ENCODE data around the gene TJAP1.
A peak's percentile ranks its signal among the peaks of the same experiment; 100 is the strongest.
"Not testable (repeated sequence)": the region's sequence is repeated elsewhere in the genome, so short reads cannot be mapped to it uniquely, and the experiment has no call there.

The TJAP1 gene

DNA sequence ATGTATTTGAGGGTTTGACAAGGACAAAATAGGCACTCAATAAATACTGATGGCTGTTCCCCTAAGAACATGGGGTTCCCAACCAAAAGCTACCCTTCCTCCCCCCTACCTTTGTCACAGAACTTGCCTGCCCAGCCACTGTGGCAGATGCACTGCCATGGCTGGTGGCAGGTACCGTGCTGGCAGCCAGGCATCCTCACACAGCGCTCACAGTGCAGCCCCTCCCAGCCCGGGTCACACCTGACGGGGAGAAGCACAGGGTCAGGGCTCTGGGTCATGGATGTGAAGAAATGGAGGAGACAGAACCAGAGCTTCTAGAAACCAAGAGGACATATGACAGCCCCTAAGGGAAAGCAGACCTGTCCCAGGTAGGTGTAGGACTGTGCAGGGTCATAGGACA, 24.5 kb upstream of the TJAP1 start:
- no peak for DNase-seq (ENCODE audit: low read depth, low spot score)

DNA sequence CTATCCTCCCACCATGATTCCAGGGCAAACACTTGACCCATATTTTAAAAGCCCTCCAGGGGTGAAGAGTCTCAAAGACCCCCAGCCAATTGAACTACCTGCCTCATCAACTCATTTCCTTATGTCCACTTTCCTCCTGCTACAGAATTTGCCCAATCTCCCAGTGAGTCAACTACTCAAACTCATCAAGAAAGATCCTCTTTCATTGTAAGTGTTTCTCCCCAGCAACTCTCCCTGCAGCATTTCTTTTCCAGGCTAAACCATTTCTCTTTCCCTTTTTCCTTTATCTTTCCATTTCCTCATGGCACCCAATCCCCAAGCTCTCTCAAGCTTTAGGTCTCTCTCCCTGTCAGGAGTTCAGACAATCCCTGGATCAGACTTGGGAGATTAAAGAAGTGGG, 23.5 kb upstream of the TJAP1 start:
- no peak for DNase-seq (ENCODE audit: low read depth, low spot score)

DNA sequence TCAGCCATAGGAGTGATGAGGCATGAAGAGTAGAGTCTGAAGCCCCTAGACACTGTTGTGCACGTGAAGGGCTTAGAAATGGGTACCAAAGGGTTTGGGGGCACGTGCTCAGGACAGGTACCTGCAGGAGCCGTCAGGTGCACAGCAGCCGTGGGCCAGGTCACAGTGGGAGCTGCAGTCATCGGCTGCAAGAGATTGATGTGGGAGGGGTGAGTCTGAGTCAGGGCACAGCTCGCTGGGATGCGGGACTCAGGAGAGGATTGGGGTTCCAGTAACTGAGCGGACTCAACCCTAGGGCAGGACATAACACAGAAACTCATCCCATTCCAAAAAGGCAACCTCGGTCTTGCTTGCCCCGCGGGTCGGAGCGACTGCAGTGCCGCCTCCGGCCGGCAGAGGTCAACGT, 23.1 kb upstream of the TJAP1 start:
- DNase-seq (ENCODE audit: low read depth, low spot score), result peak; percentile 47

DNA sequence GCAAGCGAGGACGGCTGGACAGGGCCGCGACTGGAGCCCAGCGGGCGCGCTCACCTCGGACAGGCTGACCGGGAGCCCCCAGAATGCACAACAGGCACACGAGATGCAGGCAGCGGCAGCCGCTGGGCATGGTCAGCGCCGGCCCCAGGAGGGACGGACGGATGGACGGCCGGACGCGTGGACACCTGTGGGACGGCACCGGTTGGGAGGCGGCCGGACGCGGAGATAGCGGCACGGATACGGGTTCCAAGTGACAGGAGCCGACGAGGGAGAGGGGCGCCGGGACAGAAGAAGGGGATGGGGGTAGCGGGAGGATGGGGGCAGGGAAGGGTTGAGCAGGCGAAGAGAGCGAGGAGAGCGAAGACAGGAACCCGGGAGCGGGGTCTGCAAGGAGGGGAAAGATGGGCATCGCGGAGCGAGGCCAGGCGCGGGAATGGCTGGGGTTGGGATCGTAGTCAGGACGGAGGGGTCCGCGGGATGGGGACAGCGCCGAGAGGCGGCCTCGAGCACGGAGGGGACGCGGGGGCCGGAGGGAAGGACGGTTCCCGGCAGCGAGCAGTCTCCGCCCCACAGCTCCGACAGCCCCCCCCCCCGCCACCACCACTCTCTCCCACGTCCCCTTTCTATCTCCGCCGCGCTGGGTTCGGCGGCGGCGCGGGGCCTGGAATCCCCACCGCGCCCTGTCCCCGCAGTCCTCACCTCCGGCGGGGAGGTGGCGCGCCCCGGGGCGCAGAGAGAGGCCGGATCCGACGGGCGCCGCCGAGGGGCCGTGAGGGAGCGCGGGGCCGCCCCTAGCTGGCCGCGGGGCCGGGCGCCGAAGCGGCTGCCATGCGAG, 22.5 kb upstream of the TJAP1 start:
- DNase-seq (ENCODE audit: low read depth, low spot score), result no peak

DNA sequence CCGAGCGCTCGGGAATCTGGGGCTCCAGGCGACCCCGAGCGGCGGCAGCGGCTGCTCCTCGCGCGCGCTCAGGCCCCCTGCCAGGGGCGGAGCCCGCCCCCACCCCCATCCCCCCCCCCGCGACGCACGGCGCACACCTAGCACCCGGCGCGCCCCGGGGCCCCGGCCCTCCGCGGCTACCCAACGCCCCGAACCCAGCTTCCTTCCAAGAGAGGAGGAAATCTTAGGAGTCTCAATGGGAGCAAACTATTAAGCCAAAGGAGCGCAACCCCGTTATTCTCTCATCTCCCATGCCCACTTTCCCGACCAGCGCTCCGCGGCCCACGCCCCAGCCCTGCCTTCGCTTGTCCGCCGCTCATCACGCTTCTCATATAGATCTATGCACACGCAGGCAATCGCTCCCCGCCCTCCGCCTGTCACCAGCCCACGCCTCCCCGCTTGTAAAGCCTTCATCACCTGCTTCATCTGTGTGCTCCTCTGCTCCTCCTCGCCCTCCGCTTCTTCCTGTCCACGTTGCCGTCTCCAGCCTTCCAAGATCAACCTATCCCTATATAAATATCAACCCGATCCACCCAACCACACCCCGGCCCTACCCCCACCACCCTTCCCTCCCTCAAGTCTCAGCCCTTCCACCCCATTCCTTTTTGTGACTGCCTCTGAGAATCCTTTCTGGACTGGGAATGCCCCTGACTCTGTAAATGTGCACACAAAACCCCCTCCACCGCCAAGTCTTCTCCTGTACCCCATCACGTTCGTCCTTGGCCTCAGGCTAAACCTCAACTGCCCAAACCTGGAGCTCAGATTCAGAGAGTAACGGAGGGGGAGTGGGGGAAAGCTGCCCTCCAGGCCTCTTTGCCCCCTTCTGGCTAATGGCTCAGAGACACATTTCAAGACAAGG, 21.6 kb upstream of the TJAP1 start, which contains the start of gene DLK2:
TSS of gene DLK2 (minus strand) at position 18 of the 898 bp plus-strand sequence. CDS start 723 bp downstream, outside the sequence.
- no peak for DNase-seq (ENCODE audit: low read depth, low spot score)

DNA sequence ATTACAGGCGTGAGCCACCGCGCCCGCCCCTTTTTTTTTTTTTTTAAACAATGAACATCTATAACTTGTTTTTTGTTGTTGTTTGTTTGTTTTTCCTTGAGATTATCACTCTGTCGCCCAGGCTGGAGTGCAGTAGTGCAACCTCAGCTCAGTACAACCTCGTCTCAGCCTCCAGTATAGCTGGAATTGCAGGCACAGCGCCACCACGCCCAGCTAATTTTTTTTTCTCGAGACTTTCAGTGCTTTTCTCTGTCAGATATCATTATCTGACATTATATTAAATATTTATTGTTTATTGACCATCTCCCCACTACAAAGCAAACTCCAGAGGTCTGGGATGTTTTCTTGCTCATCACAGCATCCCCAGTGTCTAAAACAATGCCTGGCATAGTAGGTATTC, 19.7 kb upstream of the TJAP1 start:
- no peak for DNase-seq (ENCODE audit: low read depth, low spot score)

DNA sequence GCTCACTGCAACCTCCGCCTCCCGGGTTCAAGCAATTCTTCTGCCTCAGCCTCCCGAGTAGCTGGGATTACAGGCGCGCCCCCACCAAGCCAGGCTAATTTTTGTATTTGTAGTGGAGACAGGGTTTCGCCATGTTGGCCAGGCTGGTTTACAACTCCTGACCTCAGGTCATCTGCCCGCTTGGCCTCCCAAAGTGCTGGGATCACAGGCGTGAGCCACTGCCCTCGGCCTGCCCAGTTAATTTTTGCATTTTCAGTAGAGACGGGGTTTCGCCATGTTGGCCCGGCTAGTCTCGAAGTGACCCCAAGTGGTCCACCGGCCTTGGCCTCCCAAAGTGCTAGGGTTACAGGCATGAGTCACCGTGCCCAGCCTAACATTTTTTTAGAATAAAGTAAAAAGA, 19.2 kb upstream of the TJAP1 start:
- DNase-seq (ENCODE audit: low read depth, low spot score), result not testable (repeated sequence)

DNA sequence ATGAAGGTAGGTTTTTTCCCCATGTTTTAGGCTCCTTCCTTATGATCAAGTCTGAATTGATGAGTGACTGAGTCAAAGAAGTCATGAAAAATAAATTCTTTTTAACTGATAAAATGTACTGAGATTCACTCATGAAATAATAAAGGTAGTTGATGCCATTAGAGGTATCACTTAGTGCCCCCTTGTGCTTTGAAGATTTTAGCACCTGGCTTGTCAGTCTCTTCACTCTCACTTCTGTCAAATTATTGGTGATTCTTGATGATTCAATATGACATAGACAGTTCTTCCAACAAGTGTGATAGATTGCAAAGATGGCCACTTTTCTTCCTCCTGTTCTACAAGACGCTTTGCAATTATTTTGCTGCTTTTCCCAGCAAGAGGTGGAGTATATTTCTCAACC, 17.8 kb upstream of the TJAP1 start:
- DNase-seq (ENCODE audit: low read depth, low spot score), result no peak

DNA sequence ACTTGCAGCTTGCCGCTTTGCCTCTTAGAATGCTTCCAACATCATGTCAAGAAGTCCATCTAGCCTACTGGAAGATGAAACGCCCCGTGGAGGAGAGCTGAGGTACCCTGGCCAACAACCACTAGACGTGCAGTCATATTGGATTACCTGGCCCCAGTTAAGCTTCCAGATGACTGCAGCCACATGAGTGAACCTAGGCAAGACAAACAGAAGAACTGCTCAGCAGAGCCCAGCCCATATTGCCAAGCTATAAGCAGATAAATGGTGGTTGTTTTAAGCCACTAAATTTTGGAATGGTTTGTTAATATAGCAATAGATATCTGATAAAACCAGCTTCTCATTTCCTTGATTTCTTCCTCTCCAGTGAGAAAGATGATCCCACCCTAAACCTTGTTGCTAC, 17.3 kb upstream of the TJAP1 start:
- DNase-seq (ENCODE audit: low read depth, low spot score), result no peak

DNA sequence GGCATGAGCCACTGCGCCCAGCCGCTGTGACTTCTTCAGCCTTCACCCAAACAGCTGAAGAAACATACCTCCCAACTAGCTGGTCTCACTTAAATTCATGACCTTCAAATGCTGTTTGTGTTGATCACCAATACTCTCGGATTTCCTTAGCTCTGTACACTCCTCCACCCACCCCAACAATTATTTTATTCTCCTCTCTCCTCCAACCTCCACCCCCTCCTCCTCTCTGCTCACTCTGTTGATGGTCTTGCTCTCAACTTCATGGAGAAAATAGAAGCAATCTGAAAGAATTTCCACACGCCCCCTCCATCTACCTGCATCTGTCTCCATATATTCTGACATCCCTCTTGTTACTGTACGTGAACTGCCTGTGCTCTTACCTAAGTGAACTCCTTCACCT, 15.4 kb upstream of the TJAP1 start:
- DNase-seq (ENCODE audit: low read depth, low spot score), result no peak

DNA sequence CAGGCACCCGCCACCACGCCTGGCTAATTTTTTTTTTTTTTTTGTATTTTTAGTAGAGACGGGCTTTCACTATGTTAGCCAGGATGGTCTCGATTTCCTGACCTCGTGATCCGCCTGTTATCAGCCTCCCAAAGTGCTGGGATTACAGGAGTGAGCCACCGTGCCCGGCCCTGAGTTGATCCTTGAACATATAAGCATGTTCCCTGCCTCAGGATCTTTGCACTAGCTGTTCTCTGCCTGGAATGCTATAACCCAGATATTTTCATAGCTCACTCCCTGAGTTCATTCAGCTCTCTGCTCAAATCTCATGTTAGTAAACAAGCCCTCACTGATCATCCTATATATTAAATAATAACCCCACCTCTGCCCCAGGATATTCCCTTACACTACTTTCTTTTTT, 13.0 kb upstream of the TJAP1 start:
- no peak for DNase-seq (ENCODE audit: low read depth, low spot score)

DNA sequence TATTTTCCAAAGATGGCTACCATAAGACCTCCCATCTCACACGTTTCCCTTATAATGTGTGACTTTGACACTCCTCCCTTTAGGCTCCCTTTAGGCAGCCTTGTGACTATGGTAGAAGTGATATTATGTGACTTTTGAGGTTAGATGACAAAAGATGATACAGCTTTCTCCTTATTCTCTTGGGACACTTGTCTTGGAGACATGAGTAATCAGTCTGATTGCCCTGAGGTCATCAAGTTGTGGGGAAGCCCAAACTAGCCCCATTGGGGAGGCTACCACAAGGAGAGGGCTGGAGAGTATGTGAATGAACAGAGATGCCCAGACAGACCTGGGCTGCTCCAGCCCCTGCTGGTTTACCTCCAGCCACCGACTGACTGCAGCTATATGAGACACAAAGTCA, 11.4 kb upstream of the TJAP1 start:
- DNase-seq (ENCODE audit: low read depth, low spot score), result no peak

DNA sequence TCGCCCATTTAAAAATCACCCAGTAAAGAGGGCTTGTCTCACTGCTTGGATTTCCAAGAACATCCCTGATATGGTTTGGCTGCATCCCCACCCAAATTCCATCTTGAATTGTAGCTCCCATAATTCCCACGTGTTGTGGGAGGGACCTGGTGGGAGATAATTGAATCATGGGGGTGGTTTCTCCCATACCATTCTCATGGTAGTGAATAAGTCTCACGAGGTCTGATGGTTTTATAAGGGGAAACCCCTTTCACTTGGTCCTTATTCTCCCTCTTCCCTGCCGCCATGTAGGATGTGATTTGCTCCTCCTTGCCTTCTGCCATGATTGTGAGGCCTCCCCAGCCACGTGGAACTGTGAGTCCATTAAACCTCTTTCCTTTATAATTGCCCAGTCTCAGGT, 10.1 kb upstream of the TJAP1 start:
- DNase-seq (ENCODE audit: low read depth, low spot score), result not testable (repeated sequence)

DNA sequence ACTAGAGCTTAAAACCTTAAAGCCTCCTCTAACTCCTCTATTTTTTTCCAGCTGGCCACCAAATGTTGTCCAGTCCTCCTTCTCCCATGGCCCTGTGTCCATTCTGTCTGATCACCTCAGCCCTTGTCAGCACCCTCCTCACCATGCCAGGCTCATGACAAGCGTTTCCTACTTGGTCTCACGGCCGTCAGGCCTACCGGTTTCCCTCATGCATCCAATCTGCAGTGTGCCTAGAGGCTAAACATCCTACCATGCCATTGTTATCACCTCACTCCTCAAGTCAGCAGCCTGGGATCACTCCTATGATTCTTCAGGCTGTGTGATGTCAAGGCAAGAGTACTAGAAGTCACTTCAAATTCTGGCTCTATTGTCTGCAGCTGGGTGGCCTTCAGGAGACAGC, 9.6 kb upstream of the TJAP1 start:
- DNase-seq (ENCODE audit: low read depth, low spot score), result no peak

DNA sequence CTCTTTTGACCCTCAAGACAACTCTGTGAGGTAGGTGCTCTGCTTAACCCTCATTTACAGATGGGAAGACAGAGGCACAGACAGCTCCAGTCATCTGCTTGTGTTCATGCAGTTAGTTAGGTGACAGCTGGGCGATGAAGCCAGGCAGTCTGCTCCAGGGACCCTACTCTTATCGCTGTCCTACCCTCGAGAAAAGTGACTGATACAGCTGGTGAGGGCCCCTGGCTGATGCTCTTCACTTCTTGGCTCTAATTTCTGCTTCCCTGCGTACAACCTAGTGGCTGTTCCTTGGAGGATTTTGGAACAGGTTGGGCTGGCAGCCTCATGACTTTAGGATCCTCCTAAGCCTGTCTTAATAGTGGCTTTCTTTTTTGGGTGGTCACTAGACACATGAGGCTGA, 9.1 kb upstream of the TJAP1 start:
- no peak for DNase-seq (ENCODE audit: low read depth, low spot score)

DNA sequence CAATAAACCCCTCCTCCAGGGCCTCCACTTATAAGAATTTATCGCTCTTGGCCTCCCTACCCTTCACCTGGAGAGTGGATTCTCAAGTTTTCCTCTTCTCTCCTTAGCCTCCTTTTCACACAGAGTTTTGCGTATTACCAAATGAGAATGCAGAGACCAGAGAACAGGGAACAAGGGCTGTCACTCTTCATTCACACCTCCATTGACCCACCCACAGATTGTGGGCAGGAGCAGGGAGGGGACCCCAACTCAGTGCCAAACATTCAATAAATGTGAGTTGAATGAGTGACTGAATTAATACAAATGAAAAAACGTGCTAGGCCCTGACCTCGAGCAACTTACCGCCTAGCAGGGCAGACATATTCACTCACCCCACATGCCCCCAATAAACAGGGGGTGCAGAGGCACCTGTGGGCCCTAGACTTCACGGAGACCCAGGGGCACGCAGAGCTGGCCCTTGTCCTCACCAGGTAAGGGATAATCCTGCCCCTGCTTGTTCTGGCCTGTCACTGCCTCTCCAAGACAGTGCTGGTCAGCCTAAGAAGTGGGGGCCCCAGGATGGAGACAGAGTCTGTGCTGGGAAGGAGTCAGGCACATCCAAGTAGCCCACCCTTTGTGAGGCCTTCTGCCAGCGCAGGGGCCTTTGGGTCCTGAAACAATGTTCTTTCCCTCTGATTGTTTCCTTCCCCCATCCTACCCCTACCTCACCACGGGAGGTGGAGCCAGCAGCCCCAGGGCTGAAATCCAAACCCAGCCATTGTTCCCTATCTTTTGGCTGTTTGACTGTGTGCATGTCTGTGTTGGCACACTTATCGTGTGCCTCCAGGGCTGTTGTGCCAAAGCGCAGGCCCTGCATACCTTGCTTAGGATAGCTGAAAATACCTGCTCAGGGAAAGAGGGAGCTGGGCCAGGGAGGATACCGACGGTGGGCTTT, 8.4 kb upstream of the TJAP1 start:
- DNase-seq (ENCODE audit: low read depth, low spot score), result no peak

DNA sequence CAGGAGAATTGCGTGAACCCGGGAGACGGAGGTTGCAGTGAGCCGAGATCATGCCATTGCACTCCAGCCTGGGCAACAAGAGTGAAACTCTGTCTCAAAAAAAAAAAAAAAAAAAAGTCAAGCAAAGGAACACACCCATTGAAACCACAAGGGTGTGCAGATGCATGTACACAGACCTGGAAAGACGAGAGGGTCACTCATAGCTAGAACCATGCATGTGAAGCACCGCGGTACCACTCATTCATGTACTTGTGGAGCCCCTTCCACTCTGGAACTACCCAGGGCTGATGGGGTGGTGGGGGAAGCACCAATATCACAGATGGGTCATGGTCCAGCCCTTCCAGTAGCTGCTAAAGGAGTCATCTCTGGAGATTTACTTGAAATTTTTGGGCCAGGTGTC, 7.4 kb upstream of the TJAP1 start:
- no peak for DNase-seq (ENCODE audit: low read depth, low spot score)

DNA sequence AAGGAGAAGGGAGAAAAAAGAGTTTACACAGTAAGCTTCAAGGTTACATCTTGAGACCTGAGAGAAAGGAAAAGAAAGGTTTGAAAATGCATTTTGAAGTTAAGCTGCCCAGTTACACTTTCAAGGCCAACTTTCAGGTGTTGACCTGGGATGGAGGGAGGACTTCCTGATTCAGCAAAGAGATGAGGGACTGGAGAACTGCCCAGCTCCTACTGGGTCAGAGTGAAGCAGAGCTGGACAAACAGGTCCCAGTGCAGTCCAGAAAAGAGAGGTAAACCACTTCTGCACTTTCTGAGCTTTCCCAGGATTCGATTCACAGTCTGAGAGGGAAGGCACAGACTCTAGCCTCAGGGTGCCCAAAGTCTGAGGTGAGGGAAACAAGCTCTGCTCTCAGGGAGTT, 6.0 kb upstream of the TJAP1 start:
- DNase-seq (ENCODE audit: low read depth, low spot score), result no peak

DNA sequence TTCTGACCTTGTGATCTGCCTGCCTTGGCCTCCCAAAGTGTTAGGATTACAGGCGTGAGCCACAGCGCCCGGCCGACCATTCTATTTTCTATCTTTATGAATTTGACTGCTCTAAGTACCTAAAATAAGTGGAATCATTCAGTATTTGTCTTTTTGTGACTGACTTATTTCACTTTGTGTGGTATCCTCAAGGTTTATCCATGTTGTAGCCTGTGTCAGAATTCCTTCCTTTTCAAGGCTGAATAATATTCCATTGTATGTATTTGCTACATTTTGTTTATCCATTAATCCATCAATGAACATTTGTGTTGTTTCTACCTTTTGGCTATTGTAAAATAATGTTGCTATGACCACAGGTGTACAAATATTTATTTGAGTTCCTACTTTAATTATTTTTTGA, 4.9 kb upstream of the TJAP1 start:
- no peak for DNase-seq (ENCODE audit: low read depth, low spot score)

DNA sequence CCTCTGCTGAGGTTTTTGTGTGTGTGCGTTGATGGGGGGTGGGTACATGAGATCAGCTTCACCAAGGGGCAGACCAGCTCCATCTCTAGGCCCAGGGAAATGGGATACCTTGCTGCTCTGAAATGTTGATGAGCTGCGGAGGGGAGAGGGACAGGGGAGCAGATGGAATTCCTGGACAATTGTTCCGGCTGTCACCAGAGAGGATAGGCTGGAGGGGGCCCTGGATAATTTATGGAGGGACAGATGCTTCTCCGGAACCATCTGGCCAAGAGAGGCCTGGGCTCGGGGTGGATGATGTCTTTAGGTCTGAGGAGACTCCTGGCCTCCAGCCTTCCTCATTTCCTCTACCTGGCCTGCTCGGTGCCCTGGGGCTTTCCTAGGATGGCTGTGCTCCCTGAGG, 1.9 kb upstream of the TJAP1 start:
- no peak for DNase-seq (ENCODE audit: low read depth, low spot score)

DNA sequence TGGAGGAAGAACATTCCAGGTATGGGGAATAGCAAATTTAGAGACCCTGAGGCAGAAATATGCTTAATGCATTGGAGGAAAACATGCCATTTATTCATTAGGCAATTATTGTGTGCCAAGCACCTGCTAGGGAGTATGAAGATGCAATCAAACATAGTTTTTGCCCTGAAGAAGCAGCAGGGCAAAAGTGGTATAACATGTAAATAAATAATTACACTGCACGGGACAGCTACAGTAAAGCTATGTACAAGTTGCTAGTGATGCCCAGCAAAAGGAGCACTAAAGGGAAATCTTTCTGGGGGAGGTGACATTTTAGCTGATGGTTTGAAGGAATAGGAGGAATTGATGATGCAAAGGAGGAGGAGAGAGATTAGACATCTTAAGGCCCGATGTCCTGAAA, 624 bp upstream of the TJAP1 start:
- no peak for DNase-seq (ENCODE audit: low read depth, low spot score)

DNA sequence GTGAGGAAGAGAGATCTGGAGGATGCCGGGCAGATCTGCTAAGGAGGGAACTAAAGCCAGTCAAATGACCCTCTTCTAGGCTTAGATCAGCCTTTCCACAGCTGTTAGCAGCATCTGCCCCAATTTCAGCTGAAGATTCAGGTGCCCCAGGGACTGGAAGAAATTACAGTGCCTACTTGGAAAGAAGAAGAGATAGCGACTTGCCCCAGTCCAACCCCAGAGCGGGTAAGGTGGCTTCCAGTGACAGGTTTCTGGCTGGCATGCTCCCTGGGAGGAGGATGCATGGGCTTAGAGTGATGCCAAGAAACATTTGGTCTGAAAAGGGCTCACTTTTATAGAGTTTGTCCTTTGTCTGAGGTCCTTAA, 620 bp downstream of the TJAP1 start:
- DNase-seq (ENCODE audit: low read depth, low spot score), result no peak

Data from smooth muscle cell of the brain vasculature (primary cell).